Endothelial cell of umbilical vein (primary cell): ENCODE results near the gene TPST1. TPM values are rescaled to one million over a fixed set of nuclear protein-coding genes. Genes with fewer than 3 reads are reported as not detected.
A peak's percentile ranks its signal among the peaks of the same experiment; 100 is the strongest.

Experiments used
- BruUV-seq: library from RNA; stranded (reverse); fragments of 400-500 nt; replicated peaks from 2 replicates; lab custom pipeline; 2021; lab: Mats Ljungman, UMichigan
- CTCF ChIA-PET: fragments of 300-600, 350-600 bp; sonication (Branson Sonifier 250); formaldehyde crosslinking; loops from one replicate; lab custom pipeline; 2021; ENCODE audit warnings: antibody characterized with exemption, inconsistent platforms; lab: Charles Lee
- POLR2A ChIA-PET: fragments of 300-600, 350-600 bp; sonication (Branson Sonifier 250); formaldehyde crosslinking; loops from one replicate; lab custom pipeline; 2021; ENCODE audit warnings: antibody characterized with exemption, inconsistent platforms; lab: Charles Lee
- DNase-seq: peaks from one replicate; pipeline ENCODE4 v3.0.0-alpha.2; 2011; ENCODE audit warnings: low read depth, low spot score
- FAIRE-seq: peaks from 2 replicates; lab custom pipeline; 2011; peaks lifted over from hg19 to GRCh38; lab: Jason Lieb, UNC
- H2AFZ ChIP-seq: 2 replicates; pipeline ENCODE4 v1.6.0; 2012; ENCODE audit warnings: low read depth, low read length, control low read depth, inconsistent platforms
- H3K27ac ChIP-seq: 2 replicates; pipeline ENCODE4 v1.5.1; 2011; ENCODE audit warnings: low read depth, mild to moderate bottlenecking, control low read depth, low read length, moderate library complexity; ENCODE audit not compliant: insufficient read depth
- H3K27me3 ChIP-seq, 2 experiments: 2 replicates each; pipeline versions ENCODE4 v1.6.0 to v1.6.1; 2011; ENCODE audit warnings: low read length in 2 of 2, mixed read lengths in 1 of 2; ENCODE audit not compliant: control insufficient read depth in 2 of 2, insufficient read depth in 2 of 2
- H3K36me3 ChIP-seq, 2 experiments: 2 replicates in 1 of 2; 3 replicates in 1 of 2; pipeline ENCODE4 v1.5.1; 2011; ENCODE audit warnings: low read length in 2 of 2, mild to moderate bottlenecking in 1 of 2, moderate library complexity in 1 of 2; ENCODE audit not compliant: control insufficient read depth in 2 of 2, insufficient read depth in 2 of 2; ENCODE audit errors: extremely low read depth in 1 of 2
- H3K4me1 ChIP-seq: 3 replicates; pipeline ENCODE4 v1.5.1; 2011; ENCODE audit warnings: mild to moderate bottlenecking, low read length; ENCODE audit not compliant: control insufficient read depth, insufficient read depth; ENCODE audit errors: extremely low read depth
- H3K4me2 ChIP-seq: 2 replicates; pipeline ENCODE4 v1.6.1; 2011; ENCODE audit warnings: low read length, control low read depth, mixed read lengths; ENCODE audit not compliant: insufficient read depth
- H3K4me3 ChIP-seq, 3 experiments: fragments of 200-600 bp in 1 of 3; sonication (generic), shearing (Covaris generic) in 1 of 3; replicated peaks in 1 of 3; 2 replicates each; pipeline ENCODE4 v1.5.1; 2011 to 2016; ENCODE audit warnings: control low read depth in 3 of 3, low read length in 3 of 3, mild to moderate bottlenecking in 2 of 3, inconsistent platforms in 1 of 3, low read depth in 1 of 3, moderate library complexity in 1 of 3; ENCODE audit not compliant: insufficient read depth in 1 of 3
- H3K79me2 ChIP-seq: 2 replicates; pipeline ENCODE4 v1.6.0; 2012; ENCODE audit warnings: low read length, inconsistent platforms; ENCODE audit not compliant: control insufficient read depth, insufficient read depth
- H3K9ac ChIP-seq: replicated peaks from 2 replicates; pipeline ENCODE3; 2011; ENCODE audit warnings: low read length, control low read depth; ENCODE audit not compliant: insufficient read depth; ENCODE audit errors: extremely low read depth
- H3K9me1 ChIP-seq: replicated peaks from 3 replicates; pipeline ENCODE4 v1.6.0; 2011; ENCODE audit warnings: mild to moderate bottlenecking, low read length; ENCODE audit not compliant: control insufficient read depth, insufficient read depth; ENCODE audit errors: extremely low read depth
- H3K9me3 ChIP-seq: replicated peaks from 2 replicates; pipeline ENCODE4 v1.5.1; 2012; ENCODE audit warnings: low read length, inconsistent platforms; ENCODE audit not compliant: control insufficient read depth, insufficient read depth
- H4K20me1 ChIP-seq: replicated peaks from 2 replicates; pipeline ENCODE3; 2011; ENCODE audit warnings: mild to moderate bottlenecking, low read length; ENCODE audit not compliant: control insufficient read depth, insufficient read depth; ENCODE audit errors: extremely low read depth
- EZH2 ChIP-seq: IDR thresholded peaks from 2 replicates; pipeline ENCODE4 v1.6.1; 2012; ENCODE audit warnings: borderline replicate concordance, low read depth, mild to moderate bottlenecking, moderate library complexity, low read length, inconsistent platforms; ENCODE audit not compliant: severe bottlenecking
- FOS ChIP-seq: IDR thresholded peaks from 2 replicates; pipeline ENCODE4 v1.6.1; 2011; ENCODE audit warnings: mild to moderate bottlenecking, low read length, moderate library complexity, borderline replicate concordance; ENCODE audit not compliant: insufficient read depth
- GATA2 ChIP-seq: IDR thresholded peaks from 2 replicates; pipeline ENCODE4 v1.7.0; 2011; ENCODE audit warnings: low read depth, mild to moderate bottlenecking, moderate library complexity, mixed read lengths, low read length; ENCODE audit not compliant: insufficient read length, insufficient read depth
- JUN ChIP-seq: IDR thresholded peaks from 2 replicates; pipeline ENCODE4 v1.6.1; 2011; ENCODE audit warnings: borderline replicate concordance, low read depth; ENCODE audit not compliant: insufficient read length, insufficient read depth
- MYC ChIP-seq: IDR thresholded peaks from one replicate; pipeline ENCODE4 v1.6.1; 2011; ENCODE audit warnings: mild to moderate bottlenecking, low read depth, low read length
- POLR2A ChIP-seq: IDR thresholded peaks from 2 replicates; pipeline ENCODE4 v1.6.1; 2012; ENCODE audit warnings: low read depth, mild to moderate bottlenecking, control low read depth, low read length
- POLR2AphosphoS5 ChIP-seq: IDR thresholded peaks from 2 replicates; pipeline ENCODE4 v1.6.1; 2012; ENCODE audit warnings: low read depth, mild to moderate bottlenecking, control low read depth, low read length, moderate library complexity; ENCODE audit not compliant: insufficient read depth
- dilution Hi-C: fragments of 300-500 bp; cut with MboI; formaldehyde crosslinking; loops from one replicate; pipeline ENCODE4 v1.15.0; 2019; ENCODE audit warnings: low sequenced_read_pairs; ENCODE audit not compliant: extremely low pct_ligation_motif_present
- intact Hi-C: fragments of 100-400 bp; cut with micrococcal nuclease; formaldehyde crosslinking; loops from one replicate; pipeline ENCODE4 v1.10.0; 2022
- polyA plus RNA-seq, 4 experiments: library from polyadenylated mRNA; depleted of rRNA in 3 of 4; stranded (reverse) in 3 of 4; unstranded in 1 of 4; fragments of >200 nt; gene quantifications; 2 replicates each; pipeline versions ENCODE4 v1.2.1 to v1.2.3, GENCODE V29; 2011 to 2012; ENCODE audit warnings: missing spikeins in 1 of 4
- total RNA-seq: library from RNA; stranded (reverse); gene quantifications from 2 replicates; pipeline ENCODE4 v1.2.3, GENCODE V29; 2021
- TF ChIP-seq, protein P1 (sequence below): IDR thresholded peaks from 2 replicates; pipeline ENCODE4 v1.6.1; 2011; ENCODE audit not compliant: insufficient read depth, insufficient read length
- TF ChIP-seq, protein P2 (sequence below), 2 donors: IDR thresholded peaks; 1 replicate in 1 of 2; 2 replicates in 1 of 2; pipeline ENCODE4 v1.5.1; 2011; ENCODE audit warnings: low read length in 2 of 2, mild to moderate bottlenecking in 2 of 2, moderate library complexity in 2 of 2, control low read depth in 1 of 2, inconsistent platforms in 1 of 2, low read depth in 1 of 2; ENCODE audit not compliant: insufficient read depth in 1 of 2; ENCODE audit errors: extremely low read depth in 1 of 2

The TPST1 gene
- total and polyA plus RNA-seq, 2 donors (not counting 3 experiments of a cell fraction or from before 2014, with no cell fraction given) = 18.7 to 21.0 TPM

DNA sequence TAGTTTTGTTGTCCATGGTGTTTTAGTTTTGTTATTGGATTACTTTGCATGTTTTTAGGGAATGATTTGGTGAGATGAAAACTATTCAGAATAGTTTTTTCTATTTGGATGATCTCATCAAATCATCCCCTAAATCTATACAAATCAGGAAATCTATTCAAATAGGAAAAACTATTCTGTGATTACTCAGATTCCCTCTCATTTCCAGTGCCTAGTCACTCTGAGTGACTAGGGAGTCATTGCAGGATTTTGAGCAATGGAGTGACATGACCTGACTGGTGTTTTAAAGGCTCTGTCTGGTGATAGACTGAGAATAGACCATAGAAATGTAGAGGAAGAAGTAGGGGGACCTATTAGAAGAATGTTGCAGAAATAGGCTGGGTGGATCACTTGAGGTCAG lies 72.4 kb downstream of the TPST1 start:
- peaks cover 9% of the 10 kb centered on the region for H3K79me2 ChIP-seq
- H3K4me3 ChIP-seq = no peak overlapping the region
- no peaks in the 10 kb centered on the region for H3K27me3 ChIP-seq
- H3K9me1 ChIP-seq = no peaks in the 10 kb centered on the region
- H3K4me1 ChIP-seq = peaks cover 12% of the 10 kb centered on the region
- no peaks in the 10 kb centered on the region for H3K9me3 ChIP-seq
- H2AFZ ChIP-seq = no peak overlapping the region
- H3K27ac ChIP-seq = no peak overlapping the region
- no TSS peak for BruUV-seq
- ChIA-PET POLR2A (no interaction called here), CTCF (interaction anchor here (0.9 to 1.3 kb wide), 2 partner anchors 10 to 81 kb away, joined by 3 read pairs; no protein-coding TSS in a partner anchor)
- TF ChIP-seq, protein P1, sequence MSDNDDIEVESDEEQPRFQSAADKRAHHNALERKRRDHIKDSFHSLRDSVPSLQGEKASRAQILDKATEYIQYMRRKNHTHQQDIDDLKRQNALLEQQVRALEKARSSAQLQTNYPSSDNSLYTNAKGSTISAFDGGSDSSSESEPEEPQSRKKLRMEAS = no peak
- TF ChIP-seq GATA2 (peak; percentile 49), FOS (peak; percentile 67)
- H3K9ac ChIP-seq = no peak overlapping the region
- DNase-seq = peak; percentile 20
- intact Hi-C loops (no loop called here), dilution Hi-C loops (no loop called here)
- FAIRE-seq = peak; percentile 42
- H4K20me1 ChIP-seq = no peaks in the 10 kb centered on the region
- H3K36me3 ChIP-seq = no peaks in the 10 kb centered on the region
- H3K4me2 ChIP-seq = no peak overlapping the region

GRCh38 chr7:66279912-66280311 lies 74.8 kb downstream of the TPST1 start:
- no peak overlapping the region for H3K4me3 ChIP-seq
- no peaks in the 10 kb centered on the region for H3K27me3 ChIP-seq
- dilution Hi-C loops (no loop called here), intact Hi-C loops (no loop called here)
- no peak for DNase-seq
- no TSS peak for BruUV-seq
- H3K9ac ChIP-seq = no peak overlapping the region
- H3K27ac ChIP-seq = no peak overlapping the region
- H3K9me1 ChIP-seq = no peaks in the 10 kb centered on the region
- POLR2A ChIA-PET = no interaction called here
- no peaks in the 10 kb centered on the region for H3K36me3 ChIP-seq
- CTCF ChIA-PET = interaction anchor here (0.7 to 1.3 kb wide), 5 partner anchors 9 to 44 kb away, joined by 3 to 4 read pairs (median 3); no protein-coding TSS in a partner anchor
- no peaks in the 10 kb centered on the region for H3K9me3 ChIP-seq
- TF ChIP-seq MYC (no peak), FOS (no peak), POLR2A (no peak), POLR2AphosphoS5 (no peak), GATA2 (no peak), JUN (no peak), EZH2 (no peak)
- TF ChIP-seq, protein P2, sequence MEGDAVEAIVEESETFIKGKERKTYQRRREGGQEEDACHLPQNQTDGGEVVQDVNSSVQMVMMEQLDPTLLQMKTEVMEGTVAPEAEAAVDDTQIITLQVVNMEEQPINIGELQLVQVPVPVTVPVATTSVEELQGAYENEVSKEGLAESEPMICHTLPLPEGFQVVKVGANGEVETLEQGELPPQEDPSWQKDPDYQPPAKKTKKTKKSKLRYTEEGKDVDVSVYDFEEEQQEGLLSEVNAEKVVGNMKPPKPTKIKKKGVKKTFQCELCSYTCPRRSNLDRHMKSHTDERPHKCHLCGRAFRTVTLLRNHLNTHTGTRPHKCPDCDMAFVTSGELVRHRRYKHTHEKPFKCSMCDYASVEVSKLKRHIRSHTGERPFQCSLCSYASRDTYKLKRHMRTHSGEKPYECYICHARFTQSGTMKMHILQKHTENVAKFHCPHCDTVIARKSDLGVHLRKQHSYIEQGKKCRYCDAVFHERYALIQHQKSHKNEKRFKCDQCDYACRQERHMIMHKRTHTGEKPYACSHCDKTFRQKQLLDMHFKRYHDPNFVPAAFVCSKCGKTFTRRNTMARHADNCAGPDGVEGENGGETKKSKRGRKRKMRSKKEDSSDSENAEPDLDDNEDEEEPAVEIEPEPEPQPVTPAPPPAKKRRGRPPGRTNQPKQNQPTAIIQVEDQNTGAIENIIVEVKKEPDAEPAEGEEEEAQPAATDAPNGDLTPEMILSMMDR (IDR thresholded peaks at IDR 0.05; ENCODE audit: extremely low read depth in 1 of 2, insufficient read depth in 1 of 2, low read depth in 1 of 2, low read length in 2 of 2) = no peak
- TF ChIP-seq, protein P1 = no peak
- H3K4me1 ChIP-seq = peaks cover 25% of the 10 kb centered on the region
- no peak for FAIRE-seq
- peaks cover 11% of the 10 kb centered on the region for H3K79me2 ChIP-seq
- H3K4me2 ChIP-seq = no peak overlapping the region
- H4K20me1 ChIP-seq = no peaks in the 10 kb centered on the region
- H2AFZ ChIP-seq = no peak overlapping the region
